Measurements from ENCODE around the gene CLEC3A.

DNA sequence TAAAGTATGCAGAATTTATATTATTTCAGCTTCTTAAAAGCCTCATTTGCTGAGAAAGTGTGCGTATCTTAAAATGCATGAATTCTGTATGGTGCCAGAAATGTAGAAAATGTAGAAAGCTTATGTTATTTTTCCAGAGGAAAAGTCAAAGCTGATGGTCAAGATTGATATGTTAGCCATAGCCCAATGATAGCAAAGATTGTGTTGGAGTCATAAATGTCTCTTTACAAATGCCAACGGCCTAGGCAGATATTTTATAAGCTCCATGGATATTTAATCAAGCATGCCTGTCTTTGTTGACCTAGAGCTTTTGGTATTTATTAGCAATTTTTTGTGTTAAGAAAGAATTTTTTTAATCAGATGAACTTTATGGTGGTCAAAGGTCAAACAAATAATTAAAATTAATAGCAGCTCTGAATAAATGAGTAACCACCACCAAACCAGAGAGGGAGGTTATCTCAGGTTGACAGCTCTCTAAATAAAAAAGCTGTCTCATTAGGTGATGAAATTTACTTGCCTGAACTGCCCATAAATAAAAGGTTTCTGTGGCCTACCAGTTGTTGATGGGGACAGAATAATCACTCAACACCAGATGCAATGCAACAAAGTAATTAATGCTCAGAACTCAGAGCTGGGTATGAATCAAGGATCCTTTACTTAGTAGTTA lies 28.5 kb downstream of the CLEC3A start:
- TF ChIP-seq, protein P1, sequence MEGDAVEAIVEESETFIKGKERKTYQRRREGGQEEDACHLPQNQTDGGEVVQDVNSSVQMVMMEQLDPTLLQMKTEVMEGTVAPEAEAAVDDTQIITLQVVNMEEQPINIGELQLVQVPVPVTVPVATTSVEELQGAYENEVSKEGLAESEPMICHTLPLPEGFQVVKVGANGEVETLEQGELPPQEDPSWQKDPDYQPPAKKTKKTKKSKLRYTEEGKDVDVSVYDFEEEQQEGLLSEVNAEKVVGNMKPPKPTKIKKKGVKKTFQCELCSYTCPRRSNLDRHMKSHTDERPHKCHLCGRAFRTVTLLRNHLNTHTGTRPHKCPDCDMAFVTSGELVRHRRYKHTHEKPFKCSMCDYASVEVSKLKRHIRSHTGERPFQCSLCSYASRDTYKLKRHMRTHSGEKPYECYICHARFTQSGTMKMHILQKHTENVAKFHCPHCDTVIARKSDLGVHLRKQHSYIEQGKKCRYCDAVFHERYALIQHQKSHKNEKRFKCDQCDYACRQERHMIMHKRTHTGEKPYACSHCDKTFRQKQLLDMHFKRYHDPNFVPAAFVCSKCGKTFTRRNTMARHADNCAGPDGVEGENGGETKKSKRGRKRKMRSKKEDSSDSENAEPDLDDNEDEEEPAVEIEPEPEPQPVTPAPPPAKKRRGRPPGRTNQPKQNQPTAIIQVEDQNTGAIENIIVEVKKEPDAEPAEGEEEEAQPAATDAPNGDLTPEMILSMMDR (conservative IDR thresholded peaks at IDR 0.05 in 1 of 2, IDR thresholded peaks at IDR 0.05 in 1 of 2; ENCODE audit: low read depth in 1 of 2, low read length in 2 of 2): no peak
- TF ChIP-seq EZH2 (IDR thresholded peaks at IDR 0.05; ENCODE audit: low read length, missing control alignments): no peak

All from fibroblast of lung (primary cell).